AG09319 (cell line): ENCODE data around the gene DOCK4.

Experiments
- DNase-seq: peaks from one replicate; pipeline ENCODE4 v3.0.0-alpha.2; 2010; ENCODE audit warnings: low read depth; ENCODE audit errors: extremely low read depth
- CTCF ChIP-seq: IDR thresholded peaks from 2 replicates; pipeline ENCODE4 v1.5.1; 2011; ENCODE audit warnings: low read depth, mild to moderate bottlenecking, inconsistent platforms, low read length, moderate library complexity

Gene DOCK4

GRCh38 chr7:112159351-112159750, 46.8 kb downstream of the DOCK4 start:
- DNase-seq = no peak
- TF ChIP-seq CTCF = no peak

GRCh38 chr7:112157072-112157471, 49.1 kb downstream of the DOCK4 start:
- DNase-seq = no peak
- TF ChIP-seq CTCF = no peak

- TF ChIP-seq CTCF = no peak
- no peak for DNase-seq
Measured at GRCh38 chr7:112156412-112156811, 49.8 kb downstream of the DOCK4 start.

- no peak for DNase-seq
- no peak for TF ChIP-seq CTCF
Measured at GRCh38 chr7:112154690-112155089, 51.5 kb downstream of the DOCK4 start.

- no peak for DNase-seq
- no peak for TF ChIP-seq CTCF
Measured at GRCh38 chr7:112152186-112152585, 54.0 kb downstream of the DOCK4 start.

GRCh38 chr7:112150823-112151641, 55.2 kb downstream of the DOCK4 start:
- DNase-seq = no peak

More at GRCh38 chr7:112150823-112151641, 55.2 kb downstream of the DOCK4 start:
- TF ChIP-seq CTCF = no peak
